Measurements from ENCODE around the gene ZNF503.

The ZNF503 gene

GRCh38 chr10:75431180-75432111 lies 29.9 kb upstream of the ZNF503 start, which contains the start of gene LRMDA:
Gene LRMDA, plus strand, starts transcription at chr10:75431624.
- intact Hi-C loops (cut with DNase I; ENCODE audit: low total_unique reads), result no loop called here
- peak; percentile 54 to 74 for DNase-seq
- Histone ChIP-seq H3K27me3 (no peaks in the 10 kb centered on the region), H3K4me3 (peak within 1 kb of the TSS; percentile 58 to 67), H3K4me1 (peaks cover 0 to 19% (median 10%) of the 10 kb centered on the region in 4 donors), H3K9me3 (no peaks in the 10 kb centered on the region), H3K27ac (peak within 1 kb of the TSS; percentile 58 to 64), H3K36me3 (no peaks in the 10 kb centered on the region)
- TF ChIP-seq CTCF (IDR thresholded peaks at IDR 0.05), result no peak

- intact Hi-C loops (cut with DNase I; ENCODE audit: low total_unique reads), result no loop called here
- Histone ChIP-seq H3K4me3 (no peak overlapping the region), H3K27me3 (no peaks in the 10 kb centered on the region), H3K36me3 (no peaks in the 10 kb centered on the region), H3K4me1 (peaks cover 0 to 19% (median 10%) of the 10 kb centered on the region in 4 donors), H3K27ac (peak overlapping the region; percentile 11 to 64), H3K9me3 (no peaks in the 10 kb centered on the region)
- peak; percentile 61 to 80 for DNase-seq
- no peak for TF ChIP-seq CTCF (IDR thresholded peaks at IDR 0.05)
Measured at GRCh38 chr10:75430000-75430763, 28.6 kb upstream of the ZNF503 start.

- Histone ChIP-seq H3K27me3 (no peaks in the 10 kb centered on the region), H3K36me3 (no peaks in the 10 kb centered on the region), H3K4me1 (peaks cover 0 to 19% (median 10%) of the 10 kb centered on the region in 4 donors), H3K27ac (no peak overlapping the region), H3K4me3 (no peak overlapping the region), H3K9me3 (no peaks in the 10 kb centered on the region)
- TF ChIP-seq CTCF (IDR thresholded peaks at IDR 0.05), result no peak
- DNase-seq, result no peak
- intact Hi-C loops (cut with DNase I; ENCODE audit: low total_unique reads), result no loop called here
Measured at GRCh38 chr10:75429159-75429827, 27.7 kb upstream of the ZNF503 start.

GRCh38 chr10:75428434-75429158 lies 27.0 kb upstream of the ZNF503 start:
- H3K27ac ChIP-seq, result no peak overlapping the region
- DNase-seq, result no peak
- no peaks in the 10 kb centered on the region for H3K9me3 ChIP-seq
- no peaks in the 10 kb centered on the region for H3K27me3 ChIP-seq
- no peaks in the 10 kb centered on the region for H3K36me3 ChIP-seq
- H3K4me3 ChIP-seq, result no peak overlapping the region
- peaks cover 0 to 19% (median 10%) of the 10 kb centered on the region in 4 donors for H3K4me1 ChIP-seq
- TF ChIP-seq CTCF (IDR thresholded peaks at IDR 0.05), result no peak
- intact Hi-C loops (cut with DNase I; ENCODE audit: low total_unique reads), result no loop called here

- no peak for DNase-seq
- Histone ChIP-seq H3K27me3 (no peaks in the 10 kb centered on the region), H3K4me1 (peaks cover 0 to 19% (median 10%) of the 10 kb centered on the region in 4 donors), H3K36me3 (no peaks in the 10 kb centered on the region), H3K27ac (no peak overlapping the region), H3K4me3 (no peak overlapping the region), H3K9me3 (no peaks in the 10 kb centered on the region)
- intact Hi-C loops (cut with DNase I; ENCODE audit: low total_unique reads), result no loop called here
- TF ChIP-seq CTCF (IDR thresholded peaks at IDR 0.05), result no peak
Measured at GRCh38 chr10:75427951-75428350, 26.4 kb upstream of the ZNF503 start.
